Activated CD8-positive, alpha-beta memory T cell treated with anti-CD3 and anti-CD28 coated beads for 4 hours (primary cell): Measurements from ENCODE around the gene RNU4-1.
"Not testable (repeated sequence)": the region's sequence is repeated elsewhere in the genome, so short reads cannot be mapped to it uniquely, and the experiment has no call there.

Experiments
- DNase-seq, 2 donors: peaks; one replicate each; pipeline ENCODE4 v3.0.0-alpha.2; 2020; ENCODE audit warnings: low read depth in 2 of 2

RNU4-1 gene

GRCh38 chr12:120292661-120293531 is at the start of gene RNU4-1:
RNU4-1 (minus strand) TSS chr12:120293237.
- DNase-seq, result peak; percentile 51 to 69

DNA sequence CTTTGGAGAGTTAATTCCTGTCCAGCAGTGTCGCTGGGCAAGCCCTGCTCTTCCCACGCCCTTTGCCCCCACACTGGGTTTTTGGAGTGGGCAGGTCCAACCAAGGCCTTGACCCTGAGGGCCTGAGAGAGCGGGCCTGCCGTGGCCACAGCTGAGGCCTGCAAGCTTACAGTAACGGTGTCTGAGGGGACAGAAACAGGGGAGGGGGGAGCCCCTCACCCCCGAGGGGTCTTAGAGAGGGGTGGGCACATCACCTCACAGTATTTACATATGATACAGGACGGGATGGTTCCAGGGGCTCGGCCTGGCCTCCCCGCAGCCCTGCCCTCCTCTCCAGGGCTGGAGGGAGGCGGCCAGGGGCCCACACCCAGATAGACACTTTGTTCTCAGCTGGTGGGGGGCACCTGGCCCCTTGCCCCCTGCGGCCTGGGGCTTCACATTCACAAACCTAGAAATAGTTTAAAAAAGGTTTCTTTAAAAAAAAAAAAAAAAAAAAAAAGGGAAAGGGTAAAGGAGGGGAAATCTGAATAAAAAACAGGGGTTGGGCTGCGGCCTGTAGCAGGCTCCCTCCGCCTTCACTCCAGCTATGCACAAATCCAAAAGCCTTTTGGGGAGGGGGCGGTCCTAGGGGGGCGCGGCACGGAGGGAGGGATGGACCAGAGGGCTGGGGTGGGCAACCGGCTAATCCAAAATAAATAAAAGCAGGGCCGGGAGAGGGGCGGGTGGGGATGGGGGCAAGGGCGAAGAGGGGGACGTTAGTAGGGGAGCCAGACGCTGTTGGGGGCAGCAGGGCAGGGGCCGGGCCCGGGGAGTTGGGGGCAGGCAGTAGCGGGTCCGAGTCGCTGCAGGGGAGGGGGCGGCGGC is 49.4 kb upstream of the RNU4-1 start:
- no peak for DNase-seq

DNA sequence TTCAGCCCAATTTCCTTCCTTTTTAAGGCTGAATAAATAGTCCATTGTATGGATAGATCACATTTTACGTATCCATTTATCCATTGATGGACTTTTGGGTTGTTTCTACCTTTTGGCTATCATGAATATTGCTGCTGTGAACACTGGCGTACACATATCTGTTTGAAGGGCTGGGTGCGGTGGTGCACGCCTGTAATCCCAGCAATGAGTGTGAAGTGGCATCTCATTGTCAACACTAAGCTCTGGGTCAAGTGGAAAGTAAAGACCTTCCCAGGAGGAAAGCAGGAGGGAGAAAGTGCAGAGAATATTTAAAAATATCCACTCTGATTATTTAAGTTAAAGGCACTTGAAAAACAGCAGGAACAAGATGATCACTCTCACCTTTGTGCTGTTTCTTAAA is 46.2 kb upstream of the RNU4-1 start:
- no peak for DNase-seq

GRCh38 chr12:120337730-120338129 is 44.7 kb upstream of the RNU4-1 start:
- no peak for DNase-seq

DNA sequence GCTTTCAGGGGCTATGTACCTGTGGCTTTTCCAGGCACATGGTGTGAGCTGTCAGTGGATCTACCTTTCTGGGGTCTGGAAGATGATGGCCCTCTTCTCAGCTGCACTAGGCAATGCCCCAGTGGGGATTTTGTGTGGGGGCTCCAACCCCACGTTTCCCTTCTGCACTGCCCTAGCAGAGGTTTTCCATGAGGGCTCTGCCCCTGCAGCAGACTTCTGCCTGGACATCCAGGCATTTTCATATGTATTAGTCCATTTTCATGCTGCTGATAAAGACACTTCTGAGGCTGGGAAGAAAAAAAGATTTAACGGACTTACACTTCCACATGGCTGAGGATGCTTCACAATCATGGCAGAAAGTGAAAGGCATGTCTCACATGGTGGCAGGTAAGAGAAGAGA is 43.4 kb upstream of the RNU4-1 start:
- not testable (repeated sequence) for DNase-seq

GRCh38 chr12:120335447-120335846 is 42.4 kb upstream of the RNU4-1 start:
- not testable (repeated sequence) for DNase-seq

- DNase-seq, result no peak
These were observed 39.5 kb upstream of the RNU4-1 start for GRCh38 chr12:120332523-120332922.

GRCh38 chr12:120332041-120332440 is 39.0 kb upstream of the RNU4-1 start:
- no peak for DNase-seq

GRCh38 chr12:120331390-120331789 is 38.4 kb upstream of the RNU4-1 start:
- DNase-seq, result no peak

GRCh38 chr12:120328228-120328627 is 35.2 kb upstream of the RNU4-1 start:
- no peak for DNase-seq

DNA sequence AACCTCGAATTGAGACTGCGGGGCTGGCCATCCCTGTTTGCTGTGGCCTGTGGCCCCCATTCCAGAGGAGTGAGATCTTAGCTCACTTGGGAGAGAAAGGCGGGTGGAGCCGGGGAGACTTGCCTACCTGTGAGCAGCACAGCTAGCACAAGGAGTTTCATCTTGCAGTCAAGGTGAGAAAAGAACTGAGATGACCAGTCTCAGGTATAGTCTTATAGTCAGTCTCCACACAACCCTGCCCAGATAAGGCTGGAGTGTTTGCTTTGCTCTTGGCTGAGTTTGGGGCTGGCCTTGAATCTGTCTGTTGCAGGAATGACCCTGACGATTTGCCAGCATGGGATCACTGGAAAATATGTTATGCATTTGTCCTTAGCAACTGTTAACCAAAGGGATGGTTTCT is 34.6 kb upstream of the RNU4-1 start, which contains the start of gene PLA2G1B:
TSS of gene PLA2G1B (minus strand) at position 187 of the 400 bp plus-strand sequence. CDS start at position 161, 26 bp downstream.
- DNase-seq, result no peak

- no peak for DNase-seq
These were observed 31.9 kb upstream of the RNU4-1 start for GRCh38 chr12:120324841-120325417.

GRCh38 chr12:120323772-120324171 is 30.7 kb upstream of the RNU4-1 start:
- DNase-seq, result no peak

- DNase-seq, result no peak
These were observed 28.6 kb upstream of the RNU4-1 start for GRCh38 chr12:120321382-120322202.

DNA sequence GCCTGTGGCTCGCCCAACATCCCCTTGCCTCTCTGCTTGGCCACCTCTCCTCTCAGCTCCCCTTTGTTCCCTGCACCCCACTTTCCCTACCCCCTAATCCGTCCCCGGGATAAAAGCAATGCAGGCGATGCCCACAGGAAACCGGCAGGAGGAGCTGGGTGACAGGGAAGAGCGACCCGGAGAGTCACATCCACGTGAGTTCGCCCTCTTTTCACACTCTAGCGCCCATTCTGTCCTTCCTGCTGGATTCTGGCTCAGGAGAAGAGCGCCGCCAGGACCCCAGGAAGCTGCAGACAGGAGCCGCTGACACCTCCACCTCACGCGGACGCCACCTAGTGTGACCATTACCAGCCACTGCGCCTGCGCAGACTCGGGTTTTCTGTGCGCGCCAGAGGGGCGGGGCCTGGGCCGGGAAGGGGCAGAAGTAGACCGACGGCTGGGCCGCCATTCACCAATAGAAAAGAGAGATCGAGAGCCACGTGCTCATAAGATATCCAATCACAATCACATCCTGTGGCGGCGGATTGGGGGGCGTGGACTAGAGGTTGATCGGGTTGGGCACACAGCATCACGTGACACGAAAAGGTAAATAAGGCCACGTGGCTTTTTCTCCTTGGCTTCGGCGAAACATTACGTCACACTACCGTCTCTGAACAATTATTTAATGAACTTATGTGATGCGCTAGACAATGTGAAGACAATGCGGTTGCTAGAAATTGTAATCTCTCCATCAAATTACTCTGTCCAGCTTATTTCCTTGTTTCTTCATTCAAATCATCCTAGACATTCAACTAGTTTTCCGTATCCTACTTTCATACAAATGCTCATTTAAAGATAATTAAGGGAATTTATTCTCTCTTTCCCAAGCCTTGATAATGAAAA is 24.4 kb upstream of the RNU4-1 start:
- DNase-seq, result peak; percentile 100

DNA sequence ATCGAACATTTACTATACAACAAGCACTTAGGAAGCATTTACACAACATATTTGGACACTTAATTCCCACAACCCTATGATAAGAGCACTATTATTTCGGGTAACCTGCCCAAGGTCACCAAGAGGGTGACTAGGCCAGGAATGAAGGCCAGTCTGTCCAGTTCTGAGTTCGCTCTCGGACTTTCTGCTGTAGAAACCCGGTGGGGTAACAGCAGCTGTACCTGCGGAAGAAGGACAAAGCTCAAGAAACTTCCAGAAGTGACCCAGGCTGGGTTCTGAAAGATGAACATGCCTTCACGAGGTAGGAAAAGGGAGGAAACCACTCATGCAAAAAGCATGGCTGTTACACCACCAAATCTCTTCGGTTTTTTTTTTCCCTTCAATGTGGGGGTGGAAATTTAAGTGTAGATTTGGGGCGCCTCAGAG is 23.8 kb upstream of the RNU4-1 start:
- no peak for DNase-seq

DNA sequence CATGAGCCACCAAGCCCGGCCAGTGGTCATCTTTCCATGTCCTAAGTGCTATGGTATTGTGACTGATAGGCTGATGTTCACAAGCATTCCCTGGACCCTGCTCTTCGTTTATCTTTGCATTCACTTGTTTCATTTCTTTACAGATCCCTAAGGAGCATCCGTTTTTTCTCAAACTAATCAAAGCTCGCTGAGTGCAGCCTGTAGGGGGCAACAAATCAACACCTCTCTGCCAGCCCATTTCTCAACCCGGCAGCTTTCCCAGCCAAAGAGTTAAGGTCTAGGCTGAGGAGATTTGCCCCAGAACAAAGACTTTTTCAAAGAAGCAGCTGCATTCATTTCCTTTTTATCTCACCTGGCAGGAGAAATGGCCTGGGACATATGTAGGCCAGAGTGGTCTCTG is 21.2 kb upstream of the RNU4-1 start:
- no peak for DNase-seq

GRCh38 chr12:120301962-120302815 is 9.2 kb upstream of the RNU4-1 start, which contains the start of gene SIRT4:
SIRT4 (plus strand) TSS chr12:120302321; CDS start chr12:120303562, 1,241 bp downstream.
- peak; percentile 74 to 78 for DNase-seq

- DNase-seq, result no peak
These were observed 701 bp downstream of the RNU4-1 start for GRCh38 chr12:120292411-120292660.
